GM21423 (cell line): ENCODE measurements around the gene SBK3.
A peak's percentile ranks its signal among the peaks of the same experiment; 100 is the strongest.
"Not testable (repeated sequence)": the region's sequence is repeated elsewhere in the genome, so short reads cannot be mapped to it uniquely, and the experiment has no call there.

Experiments used
- ATAC-seq: cut with Tn5 transposase; IDR thresholded peaks from one replicate; pipeline ENCODE4 v1.9.1; 2021; ENCODE audit warnings: mild to moderate bottlenecking, moderate library complexity; ENCODE audit not compliant: unreplicated experiment

Gene SBK3

GRCh38 chr19:55545443-55545842, at the start of gene SBK3:
SBK3 (minus strand) TSS chr19:55545543; CDS start chr19:55545543, 0 bp downstream.
- ATAC-seq, result no peak

DNA sequence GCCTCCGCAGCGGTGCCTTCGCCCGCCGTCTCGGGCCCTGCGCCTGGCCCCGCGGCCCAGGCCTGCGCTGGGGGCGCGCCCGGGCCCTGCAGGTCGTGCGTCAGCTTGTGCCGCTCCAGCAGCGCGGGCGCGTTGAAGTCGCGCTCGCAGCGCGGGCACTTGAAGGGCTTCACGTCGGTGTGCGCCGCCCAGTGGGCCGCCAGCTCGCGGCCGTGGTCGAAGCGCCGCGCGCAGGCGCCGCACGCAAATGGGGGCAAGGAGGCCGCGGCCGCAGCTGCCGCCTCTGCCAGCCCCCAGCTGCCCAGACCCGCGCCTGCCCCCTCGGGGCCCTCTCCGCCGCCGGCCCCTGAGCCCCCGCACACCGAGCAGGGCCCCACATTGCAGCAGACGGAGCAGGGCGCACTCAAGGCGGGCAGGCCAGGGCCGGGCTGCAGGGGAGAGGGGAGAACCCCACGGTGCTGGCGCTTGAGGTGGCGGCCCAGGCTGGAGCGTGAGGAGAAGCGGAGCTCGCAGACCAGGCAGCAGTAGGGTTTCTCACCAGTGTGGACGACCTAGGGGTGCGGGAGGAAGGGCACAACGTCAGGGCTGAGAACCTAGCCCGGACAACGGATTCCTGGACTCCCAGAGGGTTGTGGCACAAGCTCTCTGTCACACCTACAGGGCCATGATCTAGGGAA, 47.9 kb upstream of the SBK3 start:
- ATAC-seq, result no peak

DNA sequence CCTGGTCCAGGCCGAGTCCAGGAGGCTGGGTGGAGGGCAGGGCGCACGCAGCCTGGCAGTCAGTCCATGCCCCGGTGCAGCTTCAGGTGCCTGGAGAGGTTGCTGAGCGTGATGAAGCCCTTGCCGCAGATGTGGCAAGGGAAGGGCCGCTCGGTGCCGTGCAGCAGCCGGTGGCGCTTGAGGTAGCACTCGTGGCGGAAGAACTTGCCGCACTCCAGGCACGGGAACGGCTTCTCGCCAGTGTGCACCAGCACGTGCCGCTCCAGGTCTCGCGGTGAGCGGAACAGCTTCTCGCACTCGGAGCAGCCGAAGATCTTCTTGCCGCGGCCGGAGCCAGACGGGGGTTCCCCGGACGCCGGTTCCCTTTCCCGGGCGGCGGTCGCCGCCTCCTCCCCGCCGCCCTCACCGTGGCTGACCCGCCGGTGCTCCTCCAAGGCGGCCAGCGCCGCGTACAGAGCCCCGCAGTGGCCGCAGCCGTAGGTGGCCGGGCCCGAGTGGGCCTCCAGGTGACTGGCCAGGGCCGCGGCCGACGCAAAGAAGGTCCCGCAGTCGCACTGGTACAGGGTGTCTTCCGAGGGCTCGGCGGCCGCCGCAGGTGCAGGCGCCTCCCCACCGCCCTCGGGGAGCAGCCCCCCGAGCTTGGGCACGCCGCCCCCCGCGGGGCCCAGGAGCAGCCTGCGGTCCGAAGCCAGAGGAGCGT, 47.2 kb upstream of the SBK3 start:
- ATAC-seq, result no peak

GRCh38 chr19:55591555-55591954, 46.2 kb upstream of the SBK3 start:
- ATAC-seq, result no peak

GRCh38 chr19:55590617-55591016, 45.3 kb upstream of the SBK3 start:
- no peak for ATAC-seq

DNA sequence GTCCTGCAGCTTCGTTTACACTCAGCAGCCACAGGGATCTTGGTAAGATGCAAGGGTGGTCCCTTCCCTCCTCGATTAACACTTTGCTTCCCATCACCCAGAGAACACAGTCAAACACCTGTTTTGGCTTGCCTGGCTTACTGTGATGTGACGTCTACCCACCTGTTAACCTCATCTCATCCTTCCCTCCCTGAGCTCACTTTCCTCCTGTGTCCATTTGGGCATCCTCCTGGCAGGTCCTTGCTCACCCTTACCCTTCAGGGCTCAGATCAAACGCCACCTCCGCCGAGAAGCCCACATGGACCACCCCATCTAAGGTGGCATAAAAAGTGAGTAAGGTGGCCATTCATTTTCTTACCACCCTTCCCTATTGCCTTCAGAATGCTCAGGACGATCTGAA, 44.8 kb upstream of the SBK3 start:
- ATAC-seq, result no peak

DNA sequence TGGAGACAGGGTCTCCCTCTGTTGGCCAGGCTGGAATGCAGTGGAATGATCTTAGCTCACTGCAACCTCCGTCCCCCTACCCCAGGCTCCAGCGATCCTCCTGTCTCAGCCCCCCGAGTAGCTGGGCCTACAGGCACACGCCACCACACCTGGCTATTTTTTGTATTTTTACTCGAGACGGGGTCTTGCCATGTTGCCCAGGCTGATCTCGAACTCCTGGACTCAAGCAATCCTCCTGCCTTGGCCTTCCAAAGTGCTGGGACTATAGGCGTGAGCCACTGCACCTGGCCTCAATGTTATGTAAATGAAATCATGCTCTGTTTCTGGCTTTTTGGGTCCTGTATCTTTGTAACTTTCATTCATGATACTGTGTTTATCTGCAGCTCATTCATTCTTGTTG, 43.4 kb upstream of the SBK3 start:
- no peak for ATAC-seq

GRCh38 chr19:55586976-55587668, 41.8 kb upstream of the SBK3 start:
- ATAC-seq, result peak; percentile 90

GRCh38 chr19:55585658-55586339, 40.5 kb upstream of the SBK3 start:
- no peak for ATAC-seq

DNA sequence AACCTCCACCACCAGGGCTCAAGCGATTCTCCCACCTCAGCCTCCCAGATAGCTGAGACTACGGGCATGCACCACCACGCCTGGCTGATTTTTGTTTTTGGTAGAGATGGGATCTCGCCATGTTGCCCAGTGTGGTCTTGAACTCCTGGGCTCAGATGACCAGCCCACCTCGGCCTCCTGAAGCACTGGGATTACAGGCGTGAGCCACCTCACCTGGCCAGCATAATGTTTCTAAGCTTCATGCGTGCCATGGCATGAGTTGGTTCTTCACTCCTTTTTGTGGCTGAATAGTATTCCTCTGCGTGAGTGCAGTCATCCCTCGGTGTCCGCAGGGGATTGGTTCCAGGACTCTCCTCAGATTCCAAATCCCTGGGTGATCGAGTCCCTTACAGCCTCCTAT, 39.5 kb upstream of the SBK3 start:
- no peak for ATAC-seq

- not testable (repeated sequence) for ATAC-seq
Observed at GRCh38 chr19:55583897-55584296, 38.6 kb upstream of the SBK3 start.

GRCh38 chr19:55582284-55582683, 36.9 kb upstream of the SBK3 start:
- ATAC-seq, result not testable (repeated sequence)

- ATAC-seq, result no peak
Observed at GRCh38 chr19:55581823-55582223, 36.5 kb upstream of the SBK3 start.

GRCh38 chr19:55581145-55581822, 35.9 kb upstream of the SBK3 start:
- no peak for ATAC-seq

GRCh38 chr19:55580628-55581144, 35.3 kb upstream of the SBK3 start, which contains the start of gene ZNF579:
ZNF579 (minus strand) TSS chr19:55580848; CDS start chr19:55579639, 1,209 bp downstream.
- ATAC-seq, result peak; percentile 43

- no peak for ATAC-seq
Observed at GRCh38 chr19:55579766-55580621, 34.7 kb upstream of the SBK3 start.

DNA sequence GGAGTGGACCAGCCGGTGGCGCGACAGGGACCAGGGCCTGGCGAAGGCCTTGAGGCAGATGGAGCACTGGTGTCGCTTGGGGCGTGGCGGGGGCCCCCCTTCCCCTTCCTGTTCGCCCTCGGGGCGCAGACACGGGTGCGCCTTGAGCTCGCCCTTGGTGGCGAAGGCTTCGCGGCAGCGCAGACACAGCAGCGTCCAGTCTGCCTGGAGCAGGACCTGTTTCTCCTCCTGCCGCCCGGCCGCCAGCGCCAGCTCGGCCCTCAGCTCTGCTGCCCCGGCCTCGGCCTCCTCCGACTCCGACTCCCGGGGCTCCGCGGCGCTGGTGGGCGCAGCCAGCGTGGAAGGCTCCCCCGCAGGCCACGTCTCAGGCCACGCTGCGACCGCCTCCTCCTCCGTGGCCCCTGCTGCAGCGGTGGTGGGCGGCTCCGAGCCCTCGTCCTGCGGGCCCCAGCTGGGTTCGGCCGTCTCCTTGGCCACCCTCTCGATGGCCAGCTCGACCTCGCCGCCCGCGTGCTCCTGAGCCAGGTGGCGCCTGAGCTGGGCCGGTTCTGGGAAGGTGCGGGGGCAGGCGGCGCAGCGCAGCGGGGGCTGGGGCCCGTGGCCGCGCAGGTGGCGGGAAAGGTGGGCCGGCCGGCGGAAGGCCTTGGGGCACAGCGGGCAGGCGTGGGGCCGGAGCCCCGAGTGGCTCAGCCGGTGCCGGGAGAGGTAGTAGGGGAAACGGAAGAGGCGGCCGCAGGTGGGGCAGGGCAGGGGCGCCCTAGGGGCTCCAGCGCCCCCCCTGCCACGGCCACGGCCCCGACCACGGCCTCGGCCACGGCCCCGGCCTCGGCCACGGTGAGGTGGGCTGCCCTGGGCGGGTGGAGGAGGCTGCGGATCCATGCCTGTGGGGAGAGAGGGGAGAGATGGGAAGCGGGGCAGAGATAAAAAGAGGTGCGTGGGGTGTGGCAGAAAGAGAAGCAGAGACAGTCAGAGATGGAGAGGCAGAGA, 33.7 kb upstream of the SBK3 start:
- no peak for ATAC-seq

DNA sequence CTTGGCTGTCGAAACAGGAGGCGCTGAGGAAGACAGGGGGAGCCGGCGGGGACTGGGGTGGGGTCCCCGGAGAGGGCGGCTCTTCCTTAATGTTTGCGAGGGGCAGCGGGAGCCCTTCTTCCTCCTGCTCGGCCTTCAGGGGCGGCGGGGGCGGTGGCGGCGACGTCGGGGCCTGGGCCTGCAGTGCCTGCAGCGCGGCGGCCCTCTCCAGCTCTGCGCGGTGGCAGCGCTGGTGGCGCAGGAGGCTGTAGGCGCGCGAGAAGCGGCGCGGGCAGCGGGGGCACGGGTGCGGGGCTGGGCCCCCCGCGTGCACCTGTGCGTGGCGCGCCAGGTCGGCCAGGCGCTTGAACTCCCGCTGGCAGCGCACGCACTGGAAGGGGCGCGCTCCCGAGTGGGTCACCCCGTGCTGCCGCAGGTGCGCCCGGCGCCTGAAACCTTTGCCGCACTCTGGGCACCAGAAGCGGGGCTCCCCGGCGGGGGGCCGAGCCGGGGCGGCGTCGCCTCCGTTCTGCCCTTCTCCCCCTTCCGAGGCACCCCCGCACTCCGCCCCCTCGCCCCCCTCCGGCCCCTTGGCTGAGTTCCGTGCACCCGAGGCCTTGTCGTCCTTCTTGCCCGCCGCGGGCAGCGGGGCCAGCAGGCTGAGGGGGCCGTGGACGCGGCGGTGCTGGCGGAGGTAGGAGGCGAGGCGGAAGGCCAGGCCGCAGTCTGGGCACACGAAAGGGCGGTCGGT, 32.9 kb upstream of the SBK3 start:
- no peak for ATAC-seq
